PC-3 (cell line): ENCODE measurements around the gene HNF1A. TPM values are rescaled to one million over a fixed set of nuclear protein-coding genes. Genes with fewer than 3 reads are reported as not detected.
A peak's percentile ranks its signal among the peaks of the same experiment; 100 is the strongest.

Source experiments
- ATAC-seq: fragments of 200-7000 bp; cut with Tn5 transposase; 2 replicates; pipeline ENCODE4 v1.9.1; 2020; ENCODE audit warnings: mild to moderate bottlenecking, moderate library complexity
- BruUV-seq: library from RNA; stranded (reverse); fragments of 400-500 nt; replicated peaks from 2 replicates; lab custom pipeline; 2021; lab: Mats Ljungman, UMichigan
- CTCF ChIA-PET: fragments of 300-600 bp; sonication (Branson Sonifier 250); formaldehyde crosslinking; loops from one replicate; lab custom pipeline; 2022; ENCODE audit warnings: antibody characterized with exemption; lab: Charles Lee
- POLR2A ChIA-PET: fragments of 300-600 bp; sonication (Branson Sonifier 250); formaldehyde crosslinking; loops from one replicate; lab custom pipeline; 2022; ENCODE audit warnings: antibody characterized with exemption; ENCODE audit not compliant: unreplicated experiment; lab: Charles Lee
- DNase-seq: peaks from one replicate; pipeline ENCODE4 v3.0.0-alpha.2; 2015
- H2AFZ ChIP-seq: fragments of 300-600 bp; sonication (generic); 2 replicates; pipeline ENCODE4 v1.6.0; 2016; ENCODE audit warnings: antibody characterized with exemption, low read length
- H3F3A ChIP-seq: fragments of 300-600 bp; sonication (generic); one replicate; pipeline ENCODE4 v1.6.0; 2017; ENCODE audit warnings: antibody characterized with exemption, low read length, control low read depth, mild to moderate bottlenecking; ENCODE audit not compliant: unreplicated experiment
- H3K27ac ChIP-seq: fragments of 300-600 bp; sonication (generic); 2 replicates; pipeline ENCODE4 v1.5.1; 2016; ENCODE audit warnings: mild to moderate bottlenecking, low read length
- H3K27me3 ChIP-seq: fragments of 300-600 bp; sonication (generic); 2 replicates; pipeline ENCODE4 v1.6.1; 2016; ENCODE audit warnings: low read length, mixed read lengths
- H3K36me3 ChIP-seq: fragments of 300-600 bp; sonication (generic); 2 replicates; pipeline ENCODE4 v1.6.1; 2016; ENCODE audit warnings: low read depth, mixed run types, low read length, mixed read lengths
- H3K4me1 ChIP-seq: fragments of 300-600 bp; sonication (generic); 2 replicates; pipeline ENCODE4 v1.5.1; 2016; ENCODE audit warnings: low read length; ENCODE audit not compliant: insufficient read depth
- H3K4me2 ChIP-seq: fragments of 300-600 bp; sonication (generic); 2 replicates; pipeline ENCODE4 v1.6.0; 2016; ENCODE audit warnings: low read length
- H3K4me3 ChIP-seq: fragments of 300-600 bp; sonication (generic); 2 replicates; pipeline ENCODE4 v1.5.1; 2016; ENCODE audit warnings: mild to moderate bottlenecking, low read length, mixed read lengths
- H3K79me2 ChIP-seq: fragments of 300-600 bp; sonication (generic); 2 replicates; pipeline ENCODE4 v1.6.1; 2017; ENCODE audit warnings: low read length, mixed read lengths
- H3K9ac ChIP-seq: fragments of 300-600 bp; sonication (generic); 2 replicates; pipeline ENCODE4 v1.6.0; 2016; ENCODE audit warnings: mild to moderate bottlenecking, low read length
- H3K9me2 ChIP-seq: fragments of 300-600 bp; sonication (generic); replicated peaks from 2 replicates; pipeline ENCODE4 v1.6.1; 2016; ENCODE audit warnings: mixed run types, low read length, mixed read lengths
- H3K9me3 ChIP-seq: fragments of 300-600 bp; sonication (generic); 2 replicates; pipeline ENCODE4 v1.6.1; 2016; ENCODE audit warnings: low read length, mixed read lengths
- H4K20me1 ChIP-seq: fragments of 300-600 bp; sonication (generic); 2 replicates; pipeline ENCODE4 v1.6.1; 2016; ENCODE audit warnings: low read length, mixed read lengths
- EZH2 ChIP-seq: fragments of 300-600 bp; sonication (generic); IDR thresholded peaks from one replicate; pipeline ENCODE4 v1.6.1; 2017; ENCODE audit warnings: antibody characterized with exemption, mild to moderate bottlenecking, low read length; ENCODE audit not compliant: unreplicated experiment
- EZH2phosphoT487 ChIP-seq: fragments of 300-600 bp; sonication (generic); IDR thresholded peaks from 2 replicates; pipeline ENCODE4 v1.6.1; 2018; ENCODE audit warnings: mild to moderate bottlenecking, antibody characterized with exemption, low read length, borderline replicate concordance
- intact Hi-C: fragments of 100-400 bp; cut with micrococcal nuclease; formaldehyde crosslinking; loops from 2 replicates; pipeline ENCODE4 v1.9.0; 2023
- total RNA-seq: library from RNA; depleted of rRNA; stranded (reverse); fragments of >200 nt; gene quantifications from 2 replicates; pipeline ENCODE4 v1.2.3, GENCODE V29; 2014
- TF ChIP-seq, protein P1 (sequence below): fragments of 300-600 bp; sonication (generic); conservative IDR thresholded peaks from 2 replicates; pipeline ENCODE4 v1.5.1; 2017; ENCODE audit warnings: antibody characterized with exemption, low read depth, mild to moderate bottlenecking, low read length

HNF1A gene
- total RNA-seq, 1 experiment from 2014 or later, result not detected

DNA sequence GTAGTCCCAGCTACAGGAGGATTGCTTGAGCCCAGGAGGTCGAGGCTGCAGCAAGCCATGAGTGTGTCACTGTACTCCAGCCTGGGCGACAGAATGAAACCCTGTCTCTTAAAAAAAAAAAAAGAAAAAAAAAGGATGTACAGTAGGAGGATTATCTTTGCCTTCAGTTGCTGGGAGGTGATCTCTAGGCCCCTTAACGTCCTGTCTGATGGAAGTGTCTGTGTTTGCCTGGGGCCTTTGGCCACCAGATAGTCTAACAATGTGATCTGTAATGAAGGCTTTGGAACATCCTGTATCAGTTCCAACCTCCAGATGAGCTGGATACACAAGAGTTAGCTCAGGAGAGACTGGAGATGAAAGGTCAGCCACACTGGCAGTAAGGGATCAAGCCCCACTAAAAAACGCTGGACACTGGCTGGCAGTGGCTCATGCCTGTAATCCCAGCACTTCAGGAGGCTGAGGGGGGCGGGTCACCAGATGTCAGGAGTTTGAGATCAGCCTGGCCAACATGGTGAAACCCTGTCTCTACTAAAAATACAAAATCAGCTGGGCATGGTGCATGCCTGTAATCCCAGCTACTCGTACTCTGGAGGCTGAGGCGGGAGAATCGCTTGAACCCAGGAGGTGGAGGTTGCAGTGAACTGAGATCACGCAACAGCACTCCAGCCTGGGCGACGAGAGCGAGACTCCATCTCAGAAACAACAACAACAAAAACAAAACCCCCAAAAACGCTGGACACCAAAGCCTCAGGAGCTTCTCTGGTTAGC is 19.0 kb upstream of the HNF1A start:
- ChIA-PET POLR2A (interaction anchor here (0.7 kb wide), 1 partner anchor 37 kb away, joined by 13 read pairs; no protein-coding TSS in a partner anchor), CTCF (interaction anchor here (1.0 to 1.1 kb wide), 2 partner anchors 8 to 13 kb away, joined by 3 to 5 read pairs; no protein-coding TSS in a partner anchor)
- peak overlapping the region; percentile 43 for H3K4me2 ChIP-seq
- DNase-seq (no peak), ATAC-seq (no peak)
- no peak overlapping the region for H3K9ac ChIP-seq
- TF ChIP-seq EZH2 (no peak), EZH2phosphoT487 (no peak)
- TF ChIP-seq, protein P1, sequence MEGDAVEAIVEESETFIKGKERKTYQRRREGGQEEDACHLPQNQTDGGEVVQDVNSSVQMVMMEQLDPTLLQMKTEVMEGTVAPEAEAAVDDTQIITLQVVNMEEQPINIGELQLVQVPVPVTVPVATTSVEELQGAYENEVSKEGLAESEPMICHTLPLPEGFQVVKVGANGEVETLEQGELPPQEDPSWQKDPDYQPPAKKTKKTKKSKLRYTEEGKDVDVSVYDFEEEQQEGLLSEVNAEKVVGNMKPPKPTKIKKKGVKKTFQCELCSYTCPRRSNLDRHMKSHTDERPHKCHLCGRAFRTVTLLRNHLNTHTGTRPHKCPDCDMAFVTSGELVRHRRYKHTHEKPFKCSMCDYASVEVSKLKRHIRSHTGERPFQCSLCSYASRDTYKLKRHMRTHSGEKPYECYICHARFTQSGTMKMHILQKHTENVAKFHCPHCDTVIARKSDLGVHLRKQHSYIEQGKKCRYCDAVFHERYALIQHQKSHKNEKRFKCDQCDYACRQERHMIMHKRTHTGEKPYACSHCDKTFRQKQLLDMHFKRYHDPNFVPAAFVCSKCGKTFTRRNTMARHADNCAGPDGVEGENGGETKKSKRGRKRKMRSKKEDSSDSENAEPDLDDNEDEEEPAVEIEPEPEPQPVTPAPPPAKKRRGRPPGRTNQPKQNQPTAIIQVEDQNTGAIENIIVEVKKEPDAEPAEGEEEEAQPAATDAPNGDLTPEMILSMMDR, result no peak
- H3K79me2 ChIP-seq, result no peaks in the 10 kb centered on the region
- H4K20me1 ChIP-seq, result no peaks in the 10 kb centered on the region
- H3K27me3 ChIP-seq, result no peaks in the 10 kb centered on the region
- H2AFZ ChIP-seq, result peak overlapping the region; percentile 51
- H3K4me1 ChIP-seq, result peaks cover 26% of the 10 kb centered on the region
- BruUV-seq, result no TSS peak
- no peaks in the 10 kb centered on the region for H3K9me3 ChIP-seq
- H3K27ac ChIP-seq, result no peak overlapping the region
- H3K4me3 ChIP-seq, result no peak overlapping the region
- H3F3A ChIP-seq, result peaks cover 7% of the 10 kb centered on the region
- no peaks in the 10 kb centered on the region for H3K9me2 ChIP-seq
- no peaks in the 10 kb centered on the region for H3K36me3 ChIP-seq
- intact Hi-C loops, result no loop called here

DNA sequence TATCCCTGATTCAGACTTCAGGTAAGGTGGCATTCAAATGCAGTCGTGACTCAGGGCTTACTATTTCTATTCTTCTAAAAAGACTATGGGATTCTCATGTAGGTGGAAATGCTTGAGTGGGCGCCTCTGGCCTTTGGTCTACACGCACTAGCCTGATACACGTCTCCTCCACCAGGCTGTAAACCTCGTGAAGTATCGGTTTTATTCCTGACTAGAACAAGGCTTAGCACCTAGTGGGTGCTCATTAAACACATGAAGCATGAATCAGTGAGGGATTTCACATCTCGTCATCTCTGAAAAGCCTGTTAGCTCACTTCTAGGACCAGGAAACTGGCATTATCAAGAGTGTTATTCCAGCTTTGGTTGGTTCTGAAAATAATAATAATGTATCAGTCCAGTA is 17.7 kb upstream of the HNF1A start:
- ATAC-seq, result no peak
- no peak for TF ChIP-seq EZH2phosphoT487
- TF ChIP-seq, protein P1, result no peak
- TF ChIP-seq EZH2, result no peak
- no TSS peak for BruUV-seq
- Histone ChIP-seq H3K9me2 (no peaks in the 10 kb centered on the region), H3K9me3 (no peaks in the 10 kb centered on the region), H3K27me3 (no peaks in the 10 kb centered on the region), H3K36me3 (no peaks in the 10 kb centered on the region), H4K20me1 (no peaks in the 10 kb centered on the region), H3K4me3 (no peak overlapping the region), H3K9ac (no peak overlapping the region), H3K4me1 (peaks cover 26% of the 10 kb centered on the region), H2AFZ (no peak overlapping the region), H3K4me2 (no peak overlapping the region), H3K79me2 (no peaks in the 10 kb centered on the region), H3F3A (peaks cover 7% of the 10 kb centered on the region), H3K27ac (no peak overlapping the region)
- ChIA-PET CTCF (no interaction called here), POLR2A (no interaction called here)
- DNase-seq, result no peak
- intact Hi-C loops, result no loop called here
